ENCODE measurements around the gene NRXN3.

NRXN3 gene

GRCh38 chr14:78690836-78691235, 520.7 kb downstream of the NRXN3 start:
- H3K4me1 ChIP-seq (ENCODE audit: insufficient read depth, low read length, severe bottlenecking) = no peaks in the 10 kb centered on the region
- H3K36me3 ChIP-seq (ENCODE audit: insufficient read depth, low read length) = no peaks in the 10 kb centered on the region
- H3K4me3 ChIP-seq (ENCODE audit: low read depth, low read length, poor library complexity, severe bottlenecking) = no peak overlapping the region
- no peaks in the 10 kb centered on the region for H3F3A ChIP-seq (ENCODE audit: insufficient read depth, low read length)
- H4K20me1 ChIP-seq (ENCODE audit: insufficient read depth, low read length) = no peaks in the 10 kb centered on the region
- H3K9ac ChIP-seq (ENCODE audit: low read length) = no peak overlapping the region
- H2AFZ ChIP-seq (ENCODE audit: low read length) = no peak overlapping the region
- no peaks in the 10 kb centered on the region for H3K79me2 ChIP-seq (ENCODE audit: insufficient read depth, low read length)
- H3K27ac ChIP-seq (ENCODE audit: low read depth, low read length, poor library complexity, severe bottlenecking) = no peak overlapping the region
- no peaks in the 10 kb centered on the region for H3K9me3 ChIP-seq (ENCODE audit: low read length)
- no peak overlapping the region for H3K4me2 ChIP-seq (ENCODE audit: low read length)
- no peaks in the 10 kb centered on the region for H3K9me2 ChIP-seq (ENCODE audit: low read depth, low read length)
- no peaks in the 10 kb centered on the region for H3K27me3 ChIP-seq (ENCODE audit: insufficient read depth, low read length)
- TF ChIP-seq CTCF (IDR thresholded peaks at IDR 0.05; ENCODE audit: low read length) (no peak), EZH2 (IDR thresholded peaks at IDR 0.05; ENCODE audit: borderline replicate concordance, low read length) (no peak)

DNA sequence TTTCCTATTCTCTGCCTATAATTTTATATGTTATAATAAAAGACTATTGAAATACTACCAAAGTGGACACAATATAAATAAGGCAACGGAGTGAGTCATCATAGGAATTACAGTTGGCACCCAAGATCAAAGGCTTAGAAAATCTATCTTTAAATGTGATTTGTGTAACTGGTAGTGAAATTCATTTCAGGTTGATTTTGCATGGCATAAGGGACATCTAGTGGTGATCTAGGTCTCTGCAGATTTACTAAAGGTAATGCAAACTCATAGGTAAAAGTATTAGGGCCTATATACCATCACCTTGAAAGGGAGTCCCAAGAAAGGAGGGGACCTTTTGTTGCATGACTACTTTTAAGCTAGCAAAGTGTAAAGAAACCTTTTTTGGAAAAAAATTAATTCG, 527.2 kb downstream of the NRXN3 start:
- no peaks in the 10 kb centered on the region for H3F3A ChIP-seq (ENCODE audit: insufficient read depth, low read length)
- H3K27ac ChIP-seq (ENCODE audit: low read depth, low read length, poor library complexity, severe bottlenecking) = no peak overlapping the region
- H3K79me2 ChIP-seq (ENCODE audit: insufficient read depth, low read length) = no peaks in the 10 kb centered on the region
- H2AFZ ChIP-seq (ENCODE audit: low read length) = no peak overlapping the region
- no peak overlapping the region for H3K4me2 ChIP-seq (ENCODE audit: low read length)
- no peaks in the 10 kb centered on the region for H3K36me3 ChIP-seq (ENCODE audit: insufficient read depth, low read length)
- H3K9me3 ChIP-seq (ENCODE audit: low read length) = no peaks in the 10 kb centered on the region
- no peak overlapping the region for H3K9ac ChIP-seq (ENCODE audit: low read length)
- no peaks in the 10 kb centered on the region for H3K27me3 ChIP-seq (ENCODE audit: insufficient read depth, low read length)
- no peaks in the 10 kb centered on the region for H3K4me1 ChIP-seq (ENCODE audit: insufficient read depth, low read length, severe bottlenecking)
- H3K4me3 ChIP-seq (ENCODE audit: low read depth, low read length, poor library complexity, severe bottlenecking) = no peak overlapping the region
- TF ChIP-seq EZH2 (IDR thresholded peaks at IDR 0.05; ENCODE audit: borderline replicate concordance, low read length) = no peak
- TF ChIP-seq CTCF (IDR thresholded peaks at IDR 0.05; ENCODE audit: low read length) = peak; percentile 47
- H3K9me2 ChIP-seq (ENCODE audit: low read depth, low read length) = no peaks in the 10 kb centered on the region
- H4K20me1 ChIP-seq (ENCODE audit: insufficient read depth, low read length) = no peaks in the 10 kb centered on the region

- no peaks in the 10 kb centered on the region for H3K36me3 ChIP-seq (ENCODE audit: insufficient read depth, low read length)
- H3K4me2 ChIP-seq (ENCODE audit: low read length) = no peak overlapping the region
- no peaks in the 10 kb centered on the region for H3K79me2 ChIP-seq (ENCODE audit: insufficient read depth, low read length)
- H3F3A ChIP-seq (ENCODE audit: insufficient read depth, low read length) = no peaks in the 10 kb centered on the region
- H3K4me3 ChIP-seq (ENCODE audit: low read depth, low read length, poor library complexity, severe bottlenecking) = no peak overlapping the region
- no peak overlapping the region for H3K9ac ChIP-seq (ENCODE audit: low read length)
- H4K20me1 ChIP-seq (ENCODE audit: insufficient read depth, low read length) = no peaks in the 10 kb centered on the region
- no peaks in the 10 kb centered on the region for H3K27me3 ChIP-seq (ENCODE audit: insufficient read depth, low read length)
- no peak overlapping the region for H2AFZ ChIP-seq (ENCODE audit: low read length)
- no peak for TF ChIP-seq CTCF (IDR thresholded peaks at IDR 0.05; ENCODE audit: low read length)
- TF ChIP-seq EZH2 (IDR thresholded peaks at IDR 0.05; ENCODE audit: borderline replicate concordance, low read length) = no peak
- no peak overlapping the region for H3K27ac ChIP-seq (ENCODE audit: low read depth, low read length, poor library complexity, severe bottlenecking)
- no peaks in the 10 kb centered on the region for H3K9me3 ChIP-seq (ENCODE audit: low read length)
- H3K4me1 ChIP-seq (ENCODE audit: insufficient read depth, low read length, severe bottlenecking) = no peaks in the 10 kb centered on the region
- no peaks in the 10 kb centered on the region for H3K9me2 ChIP-seq (ENCODE audit: low read depth, low read length)
These were observed 528.8 kb downstream of the NRXN3 start for GRCh38 chr14:78698991-78699390.

All from OCI-LY1 (cell line).